ENCODE results near the gene CLIP2. TPM values are rescaled to one million over a fixed set of nuclear protein-coding genes. Genes with fewer than 3 reads are reported as not detected.
"Not testable (repeated sequence)": the region's sequence is repeated elsewhere in the genome, so short reads cannot be mapped to it uniquely, and the experiment has no call there.

Gene CLIP2
- 37.1 and 39.4 TPM in 2 replicates for total RNA-seq (2014; rRNA removed)
- polyA plus RNA-seq (2012): 28.6 TPM

DNA sequence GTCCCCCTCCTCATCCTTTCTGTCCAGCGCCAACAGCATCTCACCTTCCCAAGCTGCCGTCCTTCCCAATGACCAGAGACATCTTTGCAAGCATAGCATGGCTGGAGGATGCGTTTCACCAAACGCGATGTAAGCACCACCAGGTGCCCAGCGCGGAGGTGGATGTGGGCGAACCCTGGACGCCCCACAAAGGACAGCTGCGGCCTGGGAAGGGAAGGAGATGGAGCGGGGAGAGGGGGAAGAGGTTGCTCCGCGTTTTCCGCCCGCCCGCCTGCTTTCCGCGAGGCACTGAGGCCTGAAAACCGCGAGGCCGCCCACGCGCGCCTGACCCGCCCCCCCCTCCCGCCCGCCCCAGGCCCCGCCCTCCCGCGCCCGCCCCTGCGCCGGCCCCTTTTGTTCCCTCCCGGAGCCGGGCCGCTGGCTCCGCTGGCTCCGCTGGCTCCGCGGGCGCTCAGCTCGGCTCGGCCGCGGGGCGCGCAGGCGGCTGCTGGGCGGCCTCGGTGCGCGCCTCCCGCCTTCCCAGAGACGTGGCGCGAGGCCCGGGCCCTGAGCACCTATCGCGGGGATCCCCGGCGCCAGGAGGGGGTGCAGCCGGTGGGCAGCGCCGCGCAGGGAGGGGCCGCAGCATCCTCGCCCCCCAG, at the start of gene CLIP2:
CLIP2 (plus strand) TSS at position 390 of the 641 bp plus-strand sequence. CDS start 28,140 bp downstream, outside the sequence.
- DNase-seq (ENCODE audit: low read depth): peak; percentile 82

DNA sequence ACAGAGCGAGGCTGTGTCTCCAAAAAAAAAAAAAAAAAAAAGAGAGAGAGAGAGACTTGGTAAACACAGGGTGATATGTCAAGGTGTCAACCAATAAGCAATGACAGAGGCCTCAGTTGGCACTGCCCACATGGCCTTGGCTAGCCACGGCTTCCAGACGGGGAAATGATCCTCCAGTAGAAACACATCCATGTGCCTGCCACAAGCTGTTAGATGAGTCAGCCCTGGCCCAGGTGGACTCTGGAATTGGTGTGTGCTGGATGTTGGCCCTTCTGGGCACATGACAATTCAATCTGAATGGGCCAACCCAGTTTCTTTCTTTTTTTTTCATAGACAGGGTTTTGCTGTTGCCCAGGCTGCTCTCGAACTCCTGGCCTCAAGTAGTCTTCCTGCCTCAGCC, 48.7 kb upstream of the CLIP2 start:
- no peak for DNase-seq (ENCODE audit: low read depth)

DNA sequence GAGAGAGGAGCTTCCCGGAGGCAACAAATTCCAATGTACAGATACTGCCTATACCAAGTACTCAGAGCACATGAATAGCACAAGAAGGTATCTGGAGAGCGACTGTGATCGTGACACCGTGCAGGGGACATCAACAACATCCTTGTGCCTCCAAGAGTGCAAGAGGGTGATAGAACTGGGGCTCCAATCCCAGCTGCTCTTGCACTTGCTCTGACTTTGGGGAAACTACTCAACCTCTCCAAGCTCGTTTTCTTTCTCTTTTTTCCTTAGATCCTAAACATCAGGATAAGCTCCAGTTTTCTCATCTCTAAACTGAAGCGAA, 47.1 kb upstream of the CLIP2 start:
- DNase-seq (ENCODE audit: low read depth): no peak

DNA sequence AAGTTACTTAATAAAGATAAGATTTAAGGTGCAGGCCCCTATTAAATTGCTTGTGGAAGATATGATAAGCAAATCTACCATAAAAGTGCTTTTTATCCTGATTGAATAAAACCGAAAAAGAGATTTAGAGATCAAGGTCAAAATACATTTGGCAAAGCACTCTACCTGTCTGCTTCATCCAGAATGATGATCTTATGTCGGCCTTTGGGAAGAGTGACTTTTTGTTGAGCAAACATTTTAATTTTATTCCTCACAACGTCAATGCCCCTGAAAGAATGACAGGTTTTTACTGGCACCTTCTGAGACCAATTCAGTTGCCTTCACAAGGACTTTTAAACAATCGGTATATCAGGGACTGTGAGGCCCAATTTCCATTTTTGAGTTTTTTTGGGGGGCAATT, 42.7 kb upstream of the CLIP2 start:
- no peak for DNase-seq (ENCODE audit: low read depth)

DNA sequence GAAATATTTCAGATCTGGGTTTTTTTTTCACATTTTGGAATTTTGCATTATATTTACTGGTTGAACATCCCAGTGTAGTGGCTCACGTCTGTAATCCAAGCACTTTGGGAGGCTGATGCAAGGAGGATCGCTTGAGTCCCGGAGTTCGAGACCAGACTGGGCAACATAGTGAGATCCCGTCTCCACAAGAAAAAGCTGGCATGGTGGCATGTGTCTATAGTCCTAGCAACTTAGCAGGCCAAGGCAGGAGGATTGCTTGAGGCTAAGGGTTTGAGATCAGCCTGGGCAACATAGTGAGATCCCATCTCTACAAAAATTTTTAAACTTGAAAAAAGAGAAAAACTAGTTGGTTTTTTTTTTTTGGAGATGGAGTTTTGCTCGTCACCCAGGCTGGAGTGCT, 41.1 kb upstream of the CLIP2 start:
- no peak for DNase-seq (ENCODE audit: low read depth)

DNA sequence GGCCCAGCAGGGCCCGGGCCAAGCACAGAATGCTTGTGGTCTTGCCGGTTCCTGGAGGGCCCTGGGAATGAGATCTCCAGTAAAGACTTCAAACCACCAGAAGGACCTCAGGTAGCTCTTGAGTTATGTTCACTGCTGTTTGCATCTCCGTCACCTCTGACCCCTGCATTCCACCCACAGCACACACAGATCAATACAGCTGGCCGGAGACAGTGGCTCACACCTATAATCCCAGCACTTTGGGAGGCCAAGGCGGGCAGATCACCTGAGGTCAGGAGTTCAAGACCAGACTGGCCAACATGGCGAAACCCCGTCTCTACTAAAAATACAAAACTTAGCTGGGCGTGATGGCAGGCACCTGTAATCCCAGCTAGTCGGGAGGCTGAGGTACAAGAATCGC, 40.1 kb upstream of the CLIP2 start:
- not testable (repeated sequence) for DNase-seq (ENCODE audit: low read depth)

DNA sequence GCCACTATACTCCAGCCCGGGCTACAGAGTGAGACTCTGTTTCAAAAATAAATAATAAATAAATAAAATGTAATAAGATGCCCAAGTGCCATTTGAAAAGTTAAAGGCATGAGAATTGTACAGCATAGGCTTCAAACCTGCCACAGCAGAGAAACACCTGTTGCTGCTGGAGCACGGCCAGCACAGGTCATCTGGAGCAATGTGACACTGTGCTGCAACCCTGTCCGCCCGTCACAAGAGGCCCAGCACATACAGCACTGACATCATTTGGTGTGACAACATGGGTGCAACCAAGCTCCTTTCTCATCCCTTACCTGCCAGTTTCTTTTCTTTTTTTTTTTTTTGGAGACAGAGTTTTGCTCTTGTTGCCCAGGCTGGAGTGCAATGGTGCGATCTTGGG, 36.3 kb upstream of the CLIP2 start:
- no peak for DNase-seq (ENCODE audit: low read depth)

DNA sequence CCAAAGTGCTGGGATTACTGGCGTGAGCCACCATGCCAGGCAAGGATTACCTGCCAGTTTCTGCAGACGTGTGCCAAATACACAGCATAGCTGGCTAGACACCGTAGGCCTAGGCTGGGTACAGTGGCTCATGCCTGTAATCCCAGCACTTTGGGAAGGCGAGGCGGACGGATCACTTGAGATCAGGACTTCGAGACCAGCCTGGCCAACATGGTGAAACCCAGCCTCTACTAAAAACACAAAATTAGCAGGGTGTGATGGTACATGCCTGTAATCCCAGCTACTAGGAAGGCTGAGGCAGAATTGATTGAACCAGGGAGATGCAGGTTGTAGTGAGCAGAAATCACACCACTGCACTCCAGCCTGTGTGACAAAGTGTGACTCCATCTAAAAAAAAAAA, 35.9 kb upstream of the CLIP2 start:
- no peak for DNase-seq (ENCODE audit: low read depth)

DNA sequence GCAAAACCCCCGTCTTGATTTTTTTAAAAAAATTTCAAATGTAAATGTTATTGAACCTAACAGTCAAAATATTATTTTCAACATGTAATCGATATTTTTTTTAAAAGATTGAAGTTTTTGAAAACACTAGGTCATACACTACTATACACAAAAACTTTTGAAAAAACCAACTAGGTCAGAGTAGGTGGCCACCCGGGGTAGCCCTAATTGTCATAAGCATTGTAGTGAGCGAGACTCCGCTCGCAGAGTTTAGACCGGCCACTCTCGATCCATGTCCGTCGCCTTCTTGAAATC, 35.4 kb upstream of the CLIP2 start:
- no peak for DNase-seq (ENCODE audit: low read depth)

DNA sequence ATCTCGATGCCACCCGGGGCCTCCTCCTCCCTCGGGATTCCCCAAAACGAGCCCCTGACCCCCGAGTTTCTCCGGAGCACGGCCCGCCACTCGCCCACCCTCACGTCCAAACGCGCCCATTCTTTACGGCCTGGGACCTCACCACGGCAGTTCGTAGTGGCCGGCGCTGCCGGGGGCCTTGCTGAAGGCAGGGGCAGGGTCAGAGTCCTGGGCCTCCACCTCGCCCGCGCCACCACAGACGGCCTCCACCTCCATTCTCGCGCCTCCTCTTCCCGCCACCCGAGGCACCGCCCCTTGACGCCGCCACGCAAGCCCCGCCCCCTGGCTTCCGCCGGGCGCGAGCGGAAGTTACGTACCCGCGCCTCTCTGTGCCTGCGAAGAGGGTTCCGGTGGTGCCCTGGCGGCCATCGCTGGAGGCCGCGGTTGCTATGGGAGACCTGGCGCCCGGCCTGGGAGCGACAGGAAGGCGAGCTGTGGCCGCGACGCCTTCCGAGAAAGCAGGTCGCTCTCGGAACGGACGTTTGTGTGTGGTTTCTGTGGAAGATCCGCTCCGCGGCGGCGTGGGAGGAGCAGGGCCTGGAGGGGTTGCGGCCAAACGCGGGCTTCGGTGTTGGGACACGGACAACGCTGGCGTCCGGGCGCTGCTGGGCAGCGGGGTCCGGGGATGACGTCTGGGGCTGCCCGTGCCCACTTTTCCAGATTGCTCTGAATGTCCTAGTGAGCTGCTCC, 34.9 kb upstream of the CLIP2 start, which contains the start of gene RFC2:
RFC2 (minus strand) TSS at position 271 of the 729 bp plus-strand sequence; CDS start at position 255, 16 bp downstream.
- peak; percentile 96 for DNase-seq (ENCODE audit: low read depth)

DNA sequence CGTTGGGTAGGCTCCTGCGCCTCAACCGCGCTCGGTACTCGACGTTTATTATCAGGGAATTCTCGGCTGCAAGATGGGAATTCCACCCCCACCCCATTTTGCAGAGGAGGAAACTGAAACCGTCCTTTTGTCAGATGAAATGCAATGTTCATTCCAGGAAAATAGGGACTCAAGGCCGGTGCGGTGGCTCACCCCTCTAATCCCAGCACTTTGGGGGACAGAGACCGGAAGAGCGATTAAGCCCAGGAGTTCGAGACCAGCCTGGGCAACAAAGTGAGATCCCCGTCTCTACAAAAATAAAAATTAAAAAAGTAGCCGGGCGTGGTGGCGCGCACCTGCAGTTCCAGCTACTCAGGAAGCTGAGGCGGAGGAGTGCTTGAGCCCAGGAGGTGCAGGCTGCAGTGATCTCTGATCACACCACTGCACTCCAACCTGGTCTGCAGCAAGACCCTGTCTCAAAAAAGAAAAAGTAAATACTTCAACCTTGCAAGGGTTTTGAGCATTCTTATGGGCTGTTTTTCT, 34.3 kb upstream of the CLIP2 start:
- DNase-seq (ENCODE audit: low read depth): no peak

DNA sequence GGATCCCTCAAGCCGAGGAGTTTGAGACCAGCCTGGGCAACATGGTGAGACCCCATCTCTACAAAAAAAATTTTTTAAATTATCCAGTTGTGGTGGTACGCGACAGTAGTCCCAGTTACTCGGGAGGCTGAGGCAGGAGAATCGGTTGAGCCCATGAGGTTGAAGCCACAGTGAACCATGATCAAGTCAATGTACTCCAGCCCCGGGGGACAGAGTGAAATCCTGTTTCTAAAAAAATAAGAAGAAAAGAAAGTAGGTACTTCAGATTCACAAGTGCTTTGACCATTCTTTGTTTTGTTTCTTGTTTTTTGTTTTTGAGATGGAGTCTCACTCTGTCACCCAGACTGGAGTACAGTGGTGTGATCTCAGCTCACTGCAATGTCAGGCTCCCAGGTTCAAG, 33.7 kb upstream of the CLIP2 start:
- not testable (repeated sequence) for DNase-seq (ENCODE audit: low read depth)

DNA sequence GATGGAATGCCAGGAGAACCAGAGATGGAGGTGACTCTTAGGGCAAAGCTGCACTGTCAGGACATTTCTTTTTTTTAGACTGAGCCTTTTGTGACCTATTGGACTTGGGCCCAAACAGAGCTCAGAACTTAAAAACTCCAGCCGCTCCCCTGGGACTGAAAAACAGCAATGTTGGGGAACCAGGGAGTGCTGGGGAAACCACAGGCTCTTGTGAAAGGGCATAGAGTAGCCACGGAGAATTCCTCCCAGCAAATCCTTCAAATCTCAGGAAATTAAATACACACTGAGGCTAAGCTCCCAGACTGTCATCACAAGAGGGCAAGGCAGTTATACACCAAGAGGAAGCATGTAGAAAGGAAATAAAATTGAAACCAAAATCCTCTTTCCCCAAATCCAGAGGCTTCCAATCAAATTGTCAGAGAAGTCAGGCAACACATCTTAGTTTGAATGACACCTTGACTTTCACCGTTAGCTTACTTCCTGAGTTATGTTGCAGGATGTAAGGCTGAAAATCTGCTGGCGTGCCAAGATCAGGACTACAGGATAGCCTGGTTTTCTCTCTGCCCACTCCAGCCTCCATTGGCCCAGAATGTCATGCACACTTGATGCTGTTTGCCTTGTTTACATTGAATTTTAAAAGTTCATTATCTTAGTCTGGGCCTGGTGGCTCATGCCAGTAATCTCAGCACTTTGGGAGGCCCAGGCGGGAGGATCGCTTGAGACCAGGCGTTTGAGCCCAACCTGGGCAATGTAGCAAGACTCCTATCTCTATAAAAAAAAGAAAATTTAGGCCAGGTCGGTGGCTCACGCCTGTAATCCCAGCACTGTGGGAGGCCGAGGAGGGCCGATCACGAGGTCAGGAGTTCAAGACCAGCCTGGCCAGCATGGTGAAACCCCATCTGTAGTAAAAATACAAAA, 32.5 kb upstream of the CLIP2 start:
- DNase-seq (ENCODE audit: low read depth): peak; percentile 97

DNA sequence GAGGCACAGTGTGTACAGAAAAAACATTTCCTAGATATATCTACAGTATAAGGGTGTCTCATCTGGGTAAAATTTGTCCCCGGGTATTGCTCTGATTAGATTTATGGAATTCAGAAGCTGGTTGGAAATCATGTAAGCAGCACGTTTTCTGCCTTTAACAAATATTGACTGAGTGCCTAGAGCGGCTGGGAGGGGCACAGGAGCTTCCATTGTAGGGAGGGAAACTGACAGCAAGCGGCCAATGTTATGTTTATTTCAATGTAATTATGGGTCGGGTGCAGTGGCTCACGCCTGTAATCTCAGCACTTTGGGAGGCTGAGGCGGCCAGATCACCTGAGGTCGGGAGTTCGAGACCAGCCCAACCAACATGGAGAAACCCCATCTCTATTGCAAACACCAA, 30.6 kb upstream of the CLIP2 start:
- no peak for DNase-seq (ENCODE audit: low read depth)

DNA sequence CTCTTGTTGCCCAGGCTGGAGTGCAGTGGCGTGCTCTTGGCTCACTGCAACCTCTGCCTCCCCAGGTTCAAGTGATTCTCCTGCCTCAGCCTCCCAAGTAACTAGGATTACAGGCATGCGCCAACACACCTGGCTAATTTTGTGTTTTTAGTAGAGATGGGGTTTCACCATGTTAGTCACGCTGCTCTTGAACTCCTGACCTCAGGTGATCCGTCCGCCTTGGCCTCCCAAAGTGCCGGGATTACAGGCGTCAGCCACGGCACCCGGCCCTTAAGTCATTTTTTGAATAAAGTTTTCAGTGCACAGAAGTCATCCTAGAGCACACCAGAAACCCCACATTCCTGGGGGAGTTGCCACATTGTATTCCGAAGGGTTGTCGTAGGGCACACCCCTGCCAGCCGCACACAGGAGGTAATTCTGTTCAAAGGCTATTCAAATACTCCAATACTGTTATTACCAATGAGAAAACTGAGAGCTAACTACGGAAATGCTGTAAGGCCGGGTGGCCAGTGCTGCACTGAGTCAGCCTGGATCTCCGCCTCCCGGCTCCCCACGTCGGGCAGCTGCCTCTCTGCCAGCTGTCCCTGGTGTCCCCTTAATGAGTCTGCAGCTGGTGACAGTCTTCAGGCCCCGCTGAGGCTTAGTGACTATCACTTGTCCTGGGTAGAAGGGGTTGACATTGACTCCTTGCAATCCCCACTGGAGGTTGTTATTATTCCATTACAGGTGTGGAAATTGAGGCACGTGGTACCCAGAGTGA, 26.4 kb upstream of the CLIP2 start:
- DNase-seq (ENCODE audit: low read depth): peak; percentile 77

DNA sequence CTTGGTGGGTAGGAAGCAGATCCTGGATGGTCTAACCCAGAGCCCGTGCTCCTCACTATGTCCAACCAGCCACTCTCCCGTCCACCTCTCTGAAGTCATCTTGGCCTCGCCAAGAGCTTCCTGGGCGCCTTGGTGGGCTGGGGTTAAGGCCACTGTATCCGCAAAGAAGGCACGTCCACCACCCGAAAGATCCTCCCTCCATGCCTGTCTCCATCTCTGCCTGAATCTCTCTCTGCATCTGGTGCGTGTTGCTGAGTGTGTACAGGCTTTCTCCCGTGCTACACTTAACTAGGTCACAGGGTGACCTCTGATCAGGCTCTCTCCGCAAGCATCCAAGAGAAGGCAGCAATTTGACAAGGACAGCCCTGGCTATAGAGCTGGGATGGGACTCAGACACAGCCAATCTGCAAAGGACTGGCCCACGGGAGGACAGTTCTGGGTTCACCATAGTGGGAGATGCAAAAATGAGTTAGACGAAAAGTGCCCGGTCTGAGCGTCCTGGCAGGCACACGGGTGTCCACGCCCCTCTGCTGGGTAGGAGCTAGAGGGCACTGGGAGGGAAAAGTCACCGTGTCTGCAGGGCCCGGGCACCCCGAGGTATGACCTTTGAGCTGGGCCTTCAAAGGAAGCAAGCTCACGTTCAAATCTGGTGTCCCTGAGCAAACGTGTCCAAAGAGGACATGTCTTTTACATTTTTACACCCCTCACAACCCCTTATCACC, 25.6 kb upstream of the CLIP2 start:
- no peak for DNase-seq (ENCODE audit: low read depth)

DNA sequence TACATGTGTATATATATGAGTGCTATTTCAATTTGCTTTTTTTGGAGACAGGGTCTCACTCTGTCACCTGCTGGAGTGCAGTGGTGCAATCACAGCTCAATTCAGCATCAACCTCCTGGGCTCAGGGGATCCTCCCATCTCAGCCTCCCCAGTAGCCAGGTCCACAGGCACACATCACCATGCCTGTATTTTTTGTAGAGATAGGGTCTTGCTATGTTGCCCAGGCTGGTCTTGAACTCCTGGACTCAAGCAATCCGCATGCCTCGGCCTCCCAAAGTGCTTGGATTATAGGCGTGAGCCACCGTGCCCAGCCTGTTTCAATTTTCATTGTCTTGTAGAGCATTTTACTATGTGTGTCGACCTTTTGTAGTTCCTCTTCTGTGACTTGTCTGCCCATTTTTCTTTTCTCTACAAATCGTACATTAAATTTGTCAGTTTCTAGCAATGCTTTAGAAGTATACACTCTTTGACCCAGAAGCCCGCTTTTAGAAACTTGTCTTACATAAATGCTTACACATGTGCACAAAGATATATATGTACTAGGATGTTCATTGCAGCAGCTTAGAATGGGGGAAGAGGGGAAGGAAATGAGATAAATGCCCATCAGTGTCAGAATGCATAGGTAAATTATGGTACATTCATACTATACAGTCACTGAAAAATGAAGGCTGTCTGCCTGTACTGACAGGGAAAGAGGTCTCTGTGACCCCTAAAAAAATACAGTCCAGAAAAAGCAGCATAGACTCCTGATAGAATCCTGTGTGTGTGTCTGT, 22.8 kb upstream of the CLIP2 start:
- no peak for DNase-seq (ENCODE audit: low read depth)

DNA sequence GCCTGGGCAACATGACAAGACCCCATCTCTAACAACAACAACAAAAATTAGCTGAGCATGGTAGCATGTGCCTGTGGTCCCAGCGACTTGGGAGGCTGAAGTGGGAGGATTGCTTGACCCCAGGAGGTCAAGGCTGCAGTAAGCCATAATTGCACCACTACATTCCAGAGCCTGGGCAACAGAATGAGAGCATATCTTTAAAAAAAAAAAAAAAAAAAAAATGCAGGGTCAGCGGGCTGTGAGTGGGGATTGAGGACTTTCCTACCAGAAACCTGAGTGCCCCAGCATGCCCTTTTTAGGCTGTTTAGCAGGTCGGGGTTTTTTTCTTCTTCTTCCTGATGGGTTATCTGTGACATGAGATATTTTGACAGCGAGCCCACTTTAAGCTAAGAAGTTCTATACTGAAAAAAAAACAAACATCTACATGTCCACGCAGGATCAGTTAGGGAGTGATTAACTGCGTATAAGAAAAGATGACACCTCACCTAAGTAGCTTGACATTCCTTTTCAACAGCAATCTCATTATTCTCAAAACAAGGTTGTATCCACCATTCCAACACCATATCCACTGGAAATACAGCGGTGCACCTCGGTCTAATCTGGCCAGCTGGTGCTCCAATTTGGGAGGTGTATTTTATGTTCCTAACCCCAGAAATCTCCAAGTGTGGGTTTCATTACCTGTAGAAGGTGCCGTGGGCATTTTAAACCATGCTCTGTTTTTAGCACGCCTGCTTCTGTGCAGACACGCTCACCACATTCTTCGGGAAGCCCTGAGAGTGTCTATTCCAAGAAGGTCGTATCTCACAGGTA, 21.2 kb upstream of the CLIP2 start:
- DNase-seq (ENCODE audit: low read depth): no peak

DNA sequence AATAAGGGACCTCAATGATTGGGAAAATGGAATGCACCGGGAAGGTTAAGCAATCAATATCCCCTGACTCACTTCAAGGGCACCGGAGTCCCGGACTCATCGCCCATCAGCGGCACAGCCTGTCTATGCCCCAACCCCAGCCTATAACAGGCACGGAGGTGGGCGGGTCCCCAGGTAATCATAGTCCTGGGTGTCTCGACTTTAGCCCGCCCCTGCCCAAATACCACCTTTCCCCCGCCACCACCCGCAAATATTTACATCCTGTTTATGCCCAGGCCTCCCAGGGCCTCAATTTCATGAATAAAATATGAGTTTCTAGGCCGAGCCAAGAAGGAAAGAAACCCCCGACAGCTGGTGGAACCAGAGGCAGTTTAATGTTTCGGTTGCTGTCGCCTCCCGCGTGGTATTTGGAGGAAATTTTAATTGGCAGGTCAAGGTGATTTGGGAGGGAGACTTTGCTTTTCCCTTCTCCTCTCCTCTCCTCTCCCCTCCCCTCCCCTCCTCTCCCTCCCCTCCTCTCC, 19.4 kb upstream of the CLIP2 start:
- DNase-seq (ENCODE audit: low read depth): peak; percentile 84
